Measurements from ENCODE around the gene UGT1A1.

Gene UGT1A1

GRCh38 chr2:233792720-233793119 lies 32.6 kb downstream of the UGT1A1 start:
- Histone ChIP-seq H4K91ac (ENCODE audit: low read length) (no peak overlapping the region), H2BK5ac (ENCODE audit: low read depth, low read length, poor library complexity, severe bottlenecking) (no peak overlapping the region), H3K18ac (ENCODE audit: low read depth in 1 of 2, low read length in 2 of 2) (no peak overlapping the region), H3K4ac (ENCODE audit: low read depth in 1 of 2, low read length in 2 of 2) (no peak overlapping the region), H3K9me3 (ENCODE audit: control insufficient read depth, low read length) (no peaks in the 10 kb centered on the region), H3K79me1 (replicated peaks; ENCODE audit: low read length, poor library complexity, severe bottlenecking) (no peaks in the 10 kb centered on the region), H3K23ac (ENCODE audit: low read length in 2 of 2) (no peak overlapping the region), H4K8ac (ENCODE audit: low read length) (no peak overlapping the region), H2BK12ac (ENCODE audit: low read length in 2 of 2) (no peak overlapping the region), H3K4me2 (ENCODE audit: low read length, poor library complexity, severe bottlenecking) (no peak overlapping the region), H2BK120ac (ENCODE audit: low read depth, low read length) (no peak overlapping the region), H3K27ac (ENCODE audit: low read length, poor library complexity, severe bottlenecking) (no peak overlapping the region), H3K4me1 (ENCODE audit: control insufficient read depth, insufficient read depth, low read depth, low read length) (peaks cover 1% of the 10 kb centered on the region), H3K4me3 (ENCODE audit: insufficient read depth in 1 of 2, low read depth in 1 of 2, low read length in 2 of 2) (no peak overlapping the region), H3K27me3 (ENCODE audit: control insufficient read depth in 1 of 2, insufficient read depth in 1 of 2, low read length in 2 of 2) (peaks cover 12 to 17% of the 10 kb centered on the region in 2 experiments), H3K36me3 (ENCODE audit: control insufficient read depth in 1 of 2, insufficient read depth in 2 of 2, low read depth in 1 of 2, low read length in 2 of 2) (no peaks in the 10 kb centered on the region), H2AK5ac (ENCODE audit: low read length, severe bottlenecking) (no peak overlapping the region), H3K14ac (ENCODE audit: low read length in 2 of 2) (no peak overlapping the region), H2AFZ (ENCODE audit: low read depth, low read length) (no peak overlapping the region), H2BK15ac (ENCODE audit: low read depth, poor library complexity, severe bottlenecking) (no peak overlapping the region), H3K9ac (ENCODE audit: low read length) (no peak overlapping the region)
- 83% methylated on average over 7 of the region's 7 CpGs for WGBS
- DNase-seq, result no peak

- H3K27ac ChIP-seq (ENCODE audit: low read length, poor library complexity, severe bottlenecking), result no peak overlapping the region
- no peak overlapping the region for H2BK5ac ChIP-seq (ENCODE audit: low read depth, low read length, poor library complexity, severe bottlenecking)
- DNase-seq, result no peak
- no peaks in the 10 kb centered on the region for H3K9me3 ChIP-seq (ENCODE audit: control insufficient read depth, low read length)
- H4K8ac ChIP-seq (ENCODE audit: low read length), result no peak overlapping the region
- no peak overlapping the region for H2AK5ac ChIP-seq (ENCODE audit: low read length, severe bottlenecking)
- no peak overlapping the region for H3K18ac ChIP-seq (ENCODE audit: low read depth in 1 of 2, low read length in 2 of 2)
- no peak overlapping the region for H3K14ac ChIP-seq (ENCODE audit: low read length in 2 of 2)
- no peak overlapping the region for H2BK15ac ChIP-seq (ENCODE audit: low read depth, poor library complexity, severe bottlenecking)
- H3K4ac ChIP-seq (ENCODE audit: low read depth in 1 of 2, low read length in 2 of 2), result no peak overlapping the region
- H3K4me1 ChIP-seq (ENCODE audit: control insufficient read depth, insufficient read depth, low read depth, low read length), result peaks cover 1% of the 10 kb centered on the region
- no peak overlapping the region for H3K23ac ChIP-seq (ENCODE audit: low read length in 2 of 2)
- peaks cover 12 to 22% of the 10 kb centered on the region in 2 experiments for H3K27me3 ChIP-seq (ENCODE audit: control insufficient read depth in 1 of 2, insufficient read depth in 1 of 2, low read length in 2 of 2)
- H2BK12ac ChIP-seq (ENCODE audit: low read length in 2 of 2), result no peak overlapping the region
- no peak overlapping the region for H3K4me2 ChIP-seq (ENCODE audit: low read length, poor library complexity, severe bottlenecking)
- H2BK120ac ChIP-seq (ENCODE audit: low read depth, low read length), result no peak overlapping the region
- WGBS, result 72% methylated on average over 17 of the region's 18 CpGs
- H3K79me1 ChIP-seq (replicated peaks; ENCODE audit: low read length, poor library complexity, severe bottlenecking), result no peaks in the 10 kb centered on the region
- H4K91ac ChIP-seq (ENCODE audit: low read length), result no peak overlapping the region
- no peak overlapping the region for H2AFZ ChIP-seq (ENCODE audit: low read depth, low read length)
- H3K4me3 ChIP-seq (ENCODE audit: insufficient read depth in 1 of 2, low read depth in 1 of 2, low read length in 2 of 2), result no peak overlapping the region
- H3K9ac ChIP-seq (ENCODE audit: low read length), result no peak overlapping the region
- H3K36me3 ChIP-seq (ENCODE audit: control insufficient read depth in 1 of 2, insufficient read depth in 2 of 2, low read depth in 1 of 2, low read length in 2 of 2), result no peaks in the 10 kb centered on the region
Observed at GRCh38 chr2:233793465-233794127, 33.5 kb downstream of the UGT1A1 start.

- no peak overlapping the region for H3K4me3 ChIP-seq (ENCODE audit: insufficient read depth in 1 of 2, low read depth in 1 of 2, low read length in 2 of 2)
- H3K4me2 ChIP-seq (ENCODE audit: low read length, poor library complexity, severe bottlenecking), result no peak overlapping the region
- H2AFZ ChIP-seq (ENCODE audit: low read depth, low read length), result no peak overlapping the region
- H4K8ac ChIP-seq (ENCODE audit: low read length), result no peak overlapping the region
- no peaks in the 10 kb centered on the region for H3K36me3 ChIP-seq (ENCODE audit: control insufficient read depth in 1 of 2, insufficient read depth in 2 of 2, low read depth in 1 of 2, low read length in 2 of 2)
- H2BK5ac ChIP-seq (ENCODE audit: low read depth, low read length, poor library complexity, severe bottlenecking), result no peak overlapping the region
- H3K9ac ChIP-seq (ENCODE audit: low read length), result no peak overlapping the region
- H2AK5ac ChIP-seq (ENCODE audit: low read length, severe bottlenecking), result no peak overlapping the region
- 82% methylated on average over 17 of the region's 17 CpGs for WGBS
- no peak overlapping the region for H3K27ac ChIP-seq (ENCODE audit: low read length, poor library complexity, severe bottlenecking)
- no peak overlapping the region for H2BK120ac ChIP-seq (ENCODE audit: low read depth, low read length)
- H3K4ac ChIP-seq (ENCODE audit: low read depth in 1 of 2, low read length in 2 of 2), result no peak overlapping the region
- H3K27me3 ChIP-seq (ENCODE audit: control insufficient read depth in 1 of 2, insufficient read depth in 1 of 2, low read length in 2 of 2), result peaks cover 16 to 27% of the 10 kb centered on the region in 2 experiments
- H3K23ac ChIP-seq (ENCODE audit: low read length in 2 of 2), result no peak overlapping the region
- H2BK12ac ChIP-seq (ENCODE audit: low read length in 2 of 2), result no peak overlapping the region
- no peak overlapping the region for H2BK15ac ChIP-seq (ENCODE audit: low read depth, poor library complexity, severe bottlenecking)
- H3K4me1 ChIP-seq (ENCODE audit: control insufficient read depth, insufficient read depth, low read depth, low read length), result peaks cover 1% of the 10 kb centered on the region
- H3K9me3 ChIP-seq (ENCODE audit: control insufficient read depth, low read length), result no peaks in the 10 kb centered on the region
- H3K79me1 ChIP-seq (replicated peaks; ENCODE audit: low read length, poor library complexity, severe bottlenecking), result no peaks in the 10 kb centered on the region
- no peak overlapping the region for H3K18ac ChIP-seq (ENCODE audit: low read depth in 1 of 2, low read length in 2 of 2)
- H3K14ac ChIP-seq (ENCODE audit: low read length in 2 of 2), result no peak overlapping the region
- no peak overlapping the region for H4K91ac ChIP-seq (ENCODE audit: low read length)
- no peak for DNase-seq
Observed at GRCh38 chr2:233794128-233794658, 34.1 kb downstream of the UGT1A1 start.

GRCh38 chr2:233795735-233796171 lies 35.7 kb downstream of the UGT1A1 start:
- Histone ChIP-seq H2BK5ac (ENCODE audit: low read depth, low read length, poor library complexity, severe bottlenecking) (no peak overlapping the region), H3K18ac (ENCODE audit: low read depth in 1 of 2, low read length in 2 of 2) (no peak overlapping the region), H3K9ac (ENCODE audit: low read length) (no peak overlapping the region), H3K14ac (ENCODE audit: low read length in 2 of 2) (no peak overlapping the region), H3K4me1 (ENCODE audit: control insufficient read depth, insufficient read depth, low read depth, low read length) (peaks cover 1% of the 10 kb centered on the region), H3K27me3 (ENCODE audit: control insufficient read depth in 1 of 2, insufficient read depth in 1 of 2, low read length in 2 of 2) (peaks cover 14 to 27% of the 10 kb centered on the region in 2 experiments), H3K23ac (ENCODE audit: low read length in 2 of 2) (no peak overlapping the region), H2AFZ (ENCODE audit: low read depth, low read length) (no peak overlapping the region), H2BK12ac (ENCODE audit: low read length in 2 of 2) (no peak overlapping the region), H2AK5ac (ENCODE audit: low read length, severe bottlenecking) (no peak overlapping the region), H2BK120ac (ENCODE audit: low read depth, low read length) (no peak overlapping the region), H2BK15ac (ENCODE audit: low read depth, poor library complexity, severe bottlenecking) (no peak overlapping the region), H3K36me3 (ENCODE audit: control insufficient read depth in 1 of 2, insufficient read depth in 2 of 2, low read depth in 1 of 2, low read length in 2 of 2) (no peaks in the 10 kb centered on the region), H3K4me3 (ENCODE audit: insufficient read depth in 1 of 2, low read depth in 1 of 2, low read length in 2 of 2) (no peak overlapping the region), H3K9me3 (ENCODE audit: control insufficient read depth, low read length) (no peaks in the 10 kb centered on the region), H3K79me1 (replicated peaks; ENCODE audit: low read length, poor library complexity, severe bottlenecking) (no peaks in the 10 kb centered on the region), H3K4ac (ENCODE audit: low read depth in 1 of 2, low read length in 2 of 2) (no peak overlapping the region), H4K8ac (ENCODE audit: low read length) (no peak overlapping the region), H3K27ac (ENCODE audit: low read length, poor library complexity, severe bottlenecking) (no peak overlapping the region), H4K91ac (ENCODE audit: low read length) (no peak overlapping the region), H3K4me2 (ENCODE audit: low read length, poor library complexity, severe bottlenecking) (no peak overlapping the region)
- DNase-seq, result no peak
- WGBS, result 95% methylated on average over 13 of the region's 13 CpGs
